ENCODE data around the gene FHIP2A. TPM values are rescaled to one million over a fixed set of nuclear protein-coding genes. Genes with fewer than 3 reads are reported as not detected.

The FHIP2A gene
- total RNA-seq, 1 experiment from 2014 or later: 20.7 TPM

DNA sequence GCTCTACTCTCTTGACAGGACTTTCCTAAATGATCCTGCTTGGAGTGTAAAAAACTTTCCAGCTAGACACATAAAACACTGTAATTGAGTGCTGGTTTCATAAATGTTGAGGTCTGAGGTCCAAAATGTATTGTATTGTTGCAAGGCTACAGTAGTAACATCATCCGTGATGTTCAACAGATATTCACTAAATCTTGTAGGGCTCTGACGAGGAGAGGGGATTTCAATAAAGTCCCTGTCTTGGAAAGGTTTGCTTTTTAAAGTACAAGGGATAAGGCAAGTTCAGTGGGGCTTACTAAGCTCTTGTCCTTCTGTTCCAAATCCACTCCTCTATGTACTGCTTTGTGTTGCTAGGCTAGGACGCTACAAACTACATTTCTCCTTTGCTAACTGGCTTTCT is 48.9 kb downstream of the FHIP2A start:
- Histone ChIP-seq H3K9me3 (ENCODE audit: control insufficient read depth in 1 of 2, insufficient read depth in 1 of 2, low read depth in 1 of 2, low read length in 2 of 2) (no peaks in the 10 kb centered on the region), H3K36me3 (ENCODE audit: control insufficient read depth in 1 of 2, insufficient read depth in 2 of 2, low read length in 2 of 2) (no peaks in the 10 kb centered on the region), H3K27me3 (ENCODE audit: insufficient read depth, low read length) (no peaks in the 10 kb centered on the region), H3K27ac (ENCODE audit: low read depth, low read length) (no peak overlapping the region), H2AFZ (ENCODE audit: low read depth, low read length, poor library complexity, severe bottlenecking) (no peak overlapping the region), H3K9me2 (ENCODE audit: insufficient read depth) (no peaks in the 10 kb centered on the region), H3K9ac (ENCODE audit: low read length) (no peak overlapping the region), H3K4me2 (ENCODE audit: low read length) (no peak overlapping the region), H3K79me2 (ENCODE audit: insufficient read depth, low read length) (no peaks in the 10 kb centered on the region), H4K20me1 (ENCODE audit: insufficient read depth) (no peaks in the 10 kb centered on the region), H3K4me1 (ENCODE audit: control insufficient read depth in 1 of 2, insufficient read depth in 2 of 2, low read length in 2 of 2) (peaks cover 9 to 14% of the 10 kb centered on the region in 2 experiments), H3K4me3 (replicated peaks in 1 of 2; ENCODE audit: low read depth in 1 of 2, low read length in 2 of 2) (no peak overlapping the region)
- ChIA-PET CTCF (interaction anchor here (0.6 to 3.1 kb wide), 3 partner anchors 9 to 260 kb away, joined by 3 to 27 read pairs (median 7); no protein-coding TSS in a partner anchor), RAD21 (ENCODE audit: low non-redundant PET in 1 of 2, low total read pairs in 2 of 2, uncharacterized antibody in 2 of 2, unreplicated experiment in 2 of 2) (no interaction called here), POLR2A (no interaction called here)
- TF ChIP-seq EZH2 (IDR thresholded peaks at IDR 0.05) (no peak), RAD21 (IDR thresholded peaks at IDR 0.05; ENCODE audit: low read depth) (no peak), ZNF274 (IDR thresholded peaks at IDR 0.05; ENCODE audit: low read depth, low read length) (no peak), POLR2A (IDR thresholded peaks at IDR 0.05; ENCODE audit: borderline replicate concordance, extremely low read depth, insufficient read depth, insufficient read length) (no peak), EZH2phosphoT487 (IDR thresholded peaks at IDR 0.05; ENCODE audit: borderline replicate concordance) (no peak), SP1 (IDR thresholded peaks at IDR 0.05; ENCODE audit: low read depth) (no peak), TCF7L2 (IDR thresholded peaks at IDR 0.05; ENCODE audit: borderline replicate concordance, extremely low read depth, insufficient read depth, insufficient read length) (no peak), CEBPB (IDR thresholded peaks at IDR 0.05; ENCODE audit: low read depth) (no peak), CBX3 (IDR thresholded peaks at IDR 0.05; ENCODE audit: low read depth) (no peak), EGR1 (IDR thresholded peaks at IDR 0.05; ENCODE audit: low read depth) (no peak), JUND (IDR thresholded peaks at IDR 0.05) (no peak), SIN3A (IDR thresholded peaks at IDR 0.05; ENCODE audit: low read depth) (no peak)
- TF ChIP-seq, protein P1, sequence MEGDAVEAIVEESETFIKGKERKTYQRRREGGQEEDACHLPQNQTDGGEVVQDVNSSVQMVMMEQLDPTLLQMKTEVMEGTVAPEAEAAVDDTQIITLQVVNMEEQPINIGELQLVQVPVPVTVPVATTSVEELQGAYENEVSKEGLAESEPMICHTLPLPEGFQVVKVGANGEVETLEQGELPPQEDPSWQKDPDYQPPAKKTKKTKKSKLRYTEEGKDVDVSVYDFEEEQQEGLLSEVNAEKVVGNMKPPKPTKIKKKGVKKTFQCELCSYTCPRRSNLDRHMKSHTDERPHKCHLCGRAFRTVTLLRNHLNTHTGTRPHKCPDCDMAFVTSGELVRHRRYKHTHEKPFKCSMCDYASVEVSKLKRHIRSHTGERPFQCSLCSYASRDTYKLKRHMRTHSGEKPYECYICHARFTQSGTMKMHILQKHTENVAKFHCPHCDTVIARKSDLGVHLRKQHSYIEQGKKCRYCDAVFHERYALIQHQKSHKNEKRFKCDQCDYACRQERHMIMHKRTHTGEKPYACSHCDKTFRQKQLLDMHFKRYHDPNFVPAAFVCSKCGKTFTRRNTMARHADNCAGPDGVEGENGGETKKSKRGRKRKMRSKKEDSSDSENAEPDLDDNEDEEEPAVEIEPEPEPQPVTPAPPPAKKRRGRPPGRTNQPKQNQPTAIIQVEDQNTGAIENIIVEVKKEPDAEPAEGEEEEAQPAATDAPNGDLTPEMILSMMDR (IDR thresholded peaks at IDR 0.05 in 2 of 3, conservative IDR thresholded peaks at IDR 0.05 in 1 of 3; ENCODE audit: borderline replicate concordance in 1 of 3, insufficient read depth in 1 of 3, low read depth in 2 of 3, low read length in 2 of 3): no peak
- TF ChIP-seq, protein P2, sequence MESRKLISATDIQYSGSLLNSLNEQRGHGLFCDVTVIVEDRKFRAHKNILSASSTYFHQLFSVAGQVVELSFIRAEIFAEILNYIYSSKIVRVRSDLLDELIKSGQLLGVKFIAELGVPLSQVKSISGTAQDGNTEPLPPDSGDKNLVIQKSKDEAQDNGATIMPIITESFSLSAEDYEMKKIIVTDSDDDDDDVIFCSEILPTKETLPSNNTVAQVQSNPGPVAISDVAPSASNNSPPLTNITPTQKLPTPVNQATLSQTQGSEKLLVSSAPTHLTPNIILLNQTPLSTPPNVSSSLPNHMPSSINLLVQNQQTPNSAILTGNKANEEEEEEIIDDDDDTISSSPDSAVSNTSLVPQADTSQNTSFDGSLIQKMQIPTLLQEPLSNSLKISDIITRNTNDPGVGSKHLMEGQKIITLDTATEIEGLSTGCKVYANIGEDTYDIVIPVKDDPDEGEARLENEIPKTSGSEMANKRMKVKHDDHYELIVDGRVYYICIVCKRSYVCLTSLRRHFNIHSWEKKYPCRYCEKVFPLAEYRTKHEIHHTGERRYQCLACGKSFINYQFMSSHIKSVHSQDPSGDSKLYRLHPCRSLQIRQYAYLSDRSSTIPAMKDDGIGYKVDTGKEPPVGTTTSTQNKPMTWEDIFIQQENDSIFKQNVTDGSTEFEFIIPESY (IDR thresholded peaks at IDR 0.05; ENCODE audit: extremely low read depth, insufficient replicate concordance, low read length): no peak
- TF ChIP-seq, protein P3, sequence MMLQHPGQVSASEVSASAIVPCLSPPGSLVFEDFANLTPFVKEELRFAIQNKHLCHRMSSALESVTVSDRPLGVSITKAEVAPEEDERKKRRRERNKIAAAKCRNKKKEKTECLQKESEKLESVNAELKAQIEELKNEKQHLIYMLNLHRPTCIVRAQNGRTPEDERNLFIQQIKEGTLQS (IDR thresholded peaks at IDR 0.05): no peak
- intact Hi-C loops (cut with micrococcal nuclease): no loop called here
- ATAC-seq (no peak), DNase-seq (ENCODE audit: low read depth, low spot score) (no peak)
- BruUV-seq (replicated peaks): no TSS peak
